Measurements from ENCODE around the gene TCF12.

TCF12 gene

GRCh38 chr15:57335293-57335715 lies 416.9 kb downstream of the TCF12 start:
- DNase-seq (ENCODE audit: low read depth, low spot score): no peak

GRCh38 chr15:57335719-57336118 lies 417.3 kb downstream of the TCF12 start:
- no peak for DNase-seq (ENCODE audit: low read depth, low spot score)

GRCh38 chr15:57337868-57338411 lies 419.5 kb downstream of the TCF12 start:
- no peak for DNase-seq (ENCODE audit: low read depth, low spot score)

GRCh38 chr15:57339321-57339720 lies 420.9 kb downstream of the TCF12 start:
- no peak for DNase-seq (ENCODE audit: low read depth, low spot score)
